ENCODE results near the gene ERGIC2. TPM values are rescaled to one million over a fixed set of nuclear protein-coding genes. Genes with fewer than 3 reads are reported as not detected.

ERGIC2 gene
- total and polyA plus RNA-seq, 10 of the 15 experiments (the other 5 are each of a cell fraction or from before 2014, with no cell fraction given) = 26.1 to 181 (median 83.9) TPM

DNA sequence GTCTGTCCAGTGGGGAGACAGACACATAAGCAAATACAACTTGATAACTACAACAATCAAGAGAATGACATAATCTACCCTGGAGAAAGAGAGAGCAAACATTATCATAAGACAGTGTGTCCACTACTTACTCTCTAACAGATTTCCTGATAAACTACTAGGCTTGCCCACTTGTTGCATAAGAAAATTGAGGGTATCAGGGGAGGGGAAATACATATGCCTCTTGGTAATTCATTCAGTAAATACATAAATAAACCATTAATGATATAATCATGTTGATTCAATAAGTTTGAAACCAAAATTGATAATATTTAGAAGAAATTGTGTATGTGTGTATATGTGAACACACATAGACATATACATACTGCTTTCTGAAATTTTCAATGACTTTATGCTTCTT, 76.6 kb downstream of the ERGIC2 start (continued):
- TF ChIP-seq, protein P1, sequence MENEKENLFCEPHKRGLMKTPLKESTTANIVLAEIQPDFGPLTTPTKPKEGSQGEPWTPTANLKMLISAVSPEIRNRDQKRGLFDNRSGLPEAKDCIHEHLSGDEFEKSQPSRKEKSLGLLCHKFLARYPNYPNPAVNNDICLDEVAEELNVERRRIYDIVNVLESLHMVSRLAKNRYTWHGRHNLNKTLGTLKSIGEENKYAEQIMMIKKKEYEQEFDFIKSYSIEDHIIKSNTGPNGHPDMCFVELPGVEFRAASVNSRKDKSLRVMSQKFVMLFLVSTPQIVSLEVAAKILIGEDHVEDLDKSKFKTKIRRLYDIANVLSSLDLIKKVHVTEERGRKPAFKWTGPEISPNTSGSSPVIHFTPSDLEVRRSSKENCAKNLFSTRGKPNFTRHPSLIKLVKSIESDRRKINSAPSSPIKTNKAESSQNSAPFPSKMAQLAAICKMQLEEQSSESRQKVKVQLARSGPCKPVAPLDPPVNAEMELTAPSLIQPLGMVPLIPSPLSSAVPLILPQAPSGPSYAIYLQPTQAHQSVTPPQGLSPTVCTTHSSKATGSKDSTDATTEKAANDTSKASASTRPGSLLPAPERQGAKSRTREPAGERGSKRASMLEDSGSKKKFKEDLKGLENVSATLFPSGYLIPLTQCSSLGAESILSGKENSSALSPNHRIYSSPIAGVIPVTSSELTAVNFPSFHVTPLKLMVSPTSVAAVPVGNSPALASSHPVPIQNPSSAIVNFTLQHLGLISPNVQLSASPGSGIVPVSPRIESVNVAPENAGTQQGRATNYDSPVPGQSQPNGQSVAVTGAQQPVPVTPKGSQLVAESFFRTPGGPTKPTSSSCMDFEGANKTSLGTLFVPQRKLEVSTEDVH (IDR thresholded peaks at IDR 0.05; ENCODE audit: low read depth, partially characterized antibody) = no peak

DNA sequence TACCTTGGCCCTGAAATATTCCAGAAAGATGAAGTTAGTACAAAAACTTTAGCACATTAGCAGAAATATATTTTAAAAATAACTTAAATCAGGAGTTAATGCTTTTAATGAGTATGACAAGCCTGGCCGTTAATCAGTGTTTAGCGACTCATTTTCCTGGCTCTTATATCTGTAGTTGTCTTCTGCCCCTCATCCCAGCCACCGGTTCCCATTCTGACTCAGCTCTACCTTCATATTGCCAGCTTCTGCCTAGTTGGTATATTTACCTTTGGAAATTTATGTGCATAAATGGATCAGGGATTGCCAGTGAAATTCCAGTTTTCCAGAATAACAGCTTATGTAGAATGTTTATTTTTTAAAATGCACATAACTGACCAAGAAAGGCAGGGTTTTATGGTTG, 79.9 kb downstream of the ERGIC2 start:
- no peaks in the 10 kb centered on the region for H3K4me1 ChIP-seq (ENCODE audit: control insufficient read depth, insufficient read depth, low read length)
- no peak overlapping the region for H3K9ac ChIP-seq (ENCODE audit: control insufficient read depth, insufficient read depth, low read length)
- ChIA-PET POLR2A (no interaction called here), RAD21 (ENCODE audit: unreplicated experiment) (no interaction called here), SMC1A (ENCODE audit: uncharacterized antibody, unreplicated experiment) (interaction anchor here (1.3 to 1.8 kb wide), 2 partner anchors 13 to 212 kb away, joined by 3 to 5 read pairs; no protein-coding TSS in a partner anchor), CTCF (interaction anchor here (1.1 to 3.0 kb wide), 2 partner anchors 16 to 229 kb away, joined by 3 to 9 read pairs; no protein-coding TSS in a partner anchor)
- DNase-seq (ENCODE audit: low read depth, low spot score) (no peak), FAIRE-seq (no peak), ATAC-seq (no peak)
- no peaks in the 10 kb centered on the region for H3K9me3 ChIP-seq (replicated peaks; ENCODE audit: control insufficient read depth, insufficient read depth, low read length)
- H3K4me2 ChIP-seq (ENCODE audit: control insufficient read depth, insufficient read depth) = no peak overlapping the region
- in situ Hi-C loops (cut with MboI) = no loop called here
- no peak overlapping the region for H3K27ac ChIP-seq (ENCODE audit: control insufficient read depth, insufficient read depth)
- no peak overlapping the region for H3K4me3 ChIP-seq
- BruUV-seq (replicated peaks) = no TSS peak
- intact Hi-C loops (cut with micrococcal nuclease; ENCODE audit: unreplicated experiment) = no loop called here
- 65% methylated on average over 3 of the region's 3 CpGs for WGBS (ENCODE audit: insufficient coverage, insufficient replicate concordance, low lambda C conversion rate, missing lambda C conversion rate)
- H3K27me3 ChIP-seq (replicated peaks in 1 of 2; ENCODE audit: control insufficient read depth in 2 of 2, insufficient read depth in 2 of 2, low read length in 1 of 2) = no peaks in the 10 kb centered on the region
- no peaks in the 10 kb centered on the region for H3K36me3 ChIP-seq (ENCODE audit: control insufficient read depth in 2 of 2, insufficient read depth in 2 of 2, low read length in 1 of 2)
- H2AFZ ChIP-seq (ENCODE audit: control insufficient read depth, low read depth, low read length) = no peak overlapping the region
- H3K79me2 ChIP-seq (ENCODE audit: control insufficient read depth, insufficient read depth, low read length) = no peaks in the 10 kb centered on the region
- H4K20me1 ChIP-seq (ENCODE audit: control insufficient read depth, insufficient read depth) = no peaks in the 10 kb centered on the region
- TF ChIP-seq STAT3 (IDR thresholded peaks at IDR 0.05; ENCODE audit: low read depth, low read length) = no peak
- TF ChIP-seq FOXK2 (IDR thresholded peaks at IDR 0.05) = no peak
- no peak for TF ChIP-seq CEBPB (IDR thresholded peaks at IDR 0.05; ENCODE audit: borderline replicate concordance in 1 of 2, low read depth in 2 of 2, low read length in 2 of 2)
- TF ChIP-seq RAD51 (IDR thresholded peaks at IDR 0.05) = no peak
- no peak for TF ChIP-seq GATAD2B (conservative IDR thresholded peaks at IDR 0.05; ENCODE audit: low read depth)
- TF ChIP-seq, protein P2, sequence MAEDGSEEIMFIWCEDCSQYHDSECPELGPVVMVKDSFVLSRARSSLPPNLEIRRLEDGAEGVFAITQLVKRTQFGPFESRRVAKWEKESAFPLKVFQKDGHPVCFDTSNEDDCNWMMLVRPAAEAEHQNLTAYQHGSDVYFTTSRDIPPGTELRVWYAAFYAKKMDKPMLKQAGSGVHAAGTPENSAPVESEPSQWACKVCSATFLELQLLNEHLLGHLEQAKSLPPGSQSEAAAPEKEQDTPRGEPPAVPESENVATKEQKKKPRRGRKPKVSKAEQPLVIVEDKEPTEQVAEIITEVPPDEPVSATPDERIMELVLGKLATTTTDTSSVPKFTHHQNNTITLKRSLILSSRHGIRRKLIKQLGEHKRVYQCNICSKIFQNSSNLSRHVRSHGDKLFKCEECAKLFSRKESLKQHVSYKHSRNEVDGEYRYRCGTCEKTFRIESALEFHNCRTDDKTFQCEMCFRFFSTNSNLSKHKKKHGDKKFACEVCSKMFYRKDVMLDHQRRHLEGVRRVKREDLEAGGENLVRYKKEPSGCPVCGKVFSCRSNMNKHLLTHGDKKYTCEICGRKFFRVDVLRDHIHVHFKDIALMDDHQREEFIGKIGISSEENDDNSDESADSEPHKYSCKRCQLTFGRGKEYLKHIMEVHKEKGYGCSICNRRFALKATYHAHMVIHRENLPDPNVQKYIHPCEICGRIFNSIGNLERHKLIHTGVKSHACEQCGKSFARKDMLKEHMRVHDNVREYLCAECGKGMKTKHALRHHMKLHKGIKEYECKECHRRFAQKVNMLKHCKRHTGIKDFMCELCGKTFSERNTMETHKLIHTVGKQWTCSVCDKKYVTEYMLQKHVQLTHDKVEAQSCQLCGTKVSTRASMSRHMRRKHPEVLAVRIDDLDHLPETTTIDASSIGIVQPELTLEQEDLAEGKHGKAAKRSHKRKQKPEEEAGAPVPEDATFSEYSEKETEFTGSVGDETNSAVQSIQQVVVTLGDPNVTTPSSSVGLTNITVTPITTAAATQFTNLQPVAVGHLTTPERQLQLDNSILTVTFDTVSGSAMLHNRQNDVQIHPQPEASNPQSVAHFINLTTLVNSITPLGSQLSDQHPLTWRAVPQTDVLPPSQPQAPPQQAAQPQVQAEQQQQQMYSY (CRISPR knock-in tag; IDR thresholded peaks at IDR 0.05) = no peak
- TF ChIP-seq, protein P3, sequence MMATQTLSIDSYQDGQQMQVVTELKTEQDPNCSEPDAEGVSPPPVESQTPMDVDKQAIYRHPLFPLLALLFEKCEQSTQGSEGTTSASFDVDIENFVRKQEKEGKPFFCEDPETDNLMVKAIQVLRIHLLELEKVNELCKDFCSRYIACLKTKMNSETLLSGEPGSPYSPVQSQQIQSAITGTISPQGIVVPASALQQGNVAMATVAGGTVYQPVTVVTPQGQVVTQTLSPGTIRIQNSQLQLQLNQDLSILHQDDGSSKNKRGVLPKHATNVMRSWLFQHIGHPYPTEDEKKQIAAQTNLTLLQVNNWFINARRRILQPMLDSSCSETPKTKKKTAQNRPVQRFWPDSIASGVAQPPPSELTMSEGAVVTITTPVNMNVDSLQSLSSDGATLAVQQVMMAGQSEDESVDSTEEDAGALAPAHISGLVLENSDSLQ (IDR thresholded peaks at IDR 0.05) = no peak
- no peak for TF ChIP-seq ZNF274 (IDR thresholded peaks at IDR 0.05; ENCODE audit: insufficient read depth, insufficient read length)
- TF ChIP-seq RAD21 (IDR thresholded peaks at IDR 0.05; ENCODE audit: insufficient read depth, low read depth, low read length) = no peak
- TF ChIP-seq BCL11A (IDR thresholded peaks at IDR 0.05; ENCODE audit: low read depth, low read length) = no peak
- TF ChIP-seq, protein P4, sequence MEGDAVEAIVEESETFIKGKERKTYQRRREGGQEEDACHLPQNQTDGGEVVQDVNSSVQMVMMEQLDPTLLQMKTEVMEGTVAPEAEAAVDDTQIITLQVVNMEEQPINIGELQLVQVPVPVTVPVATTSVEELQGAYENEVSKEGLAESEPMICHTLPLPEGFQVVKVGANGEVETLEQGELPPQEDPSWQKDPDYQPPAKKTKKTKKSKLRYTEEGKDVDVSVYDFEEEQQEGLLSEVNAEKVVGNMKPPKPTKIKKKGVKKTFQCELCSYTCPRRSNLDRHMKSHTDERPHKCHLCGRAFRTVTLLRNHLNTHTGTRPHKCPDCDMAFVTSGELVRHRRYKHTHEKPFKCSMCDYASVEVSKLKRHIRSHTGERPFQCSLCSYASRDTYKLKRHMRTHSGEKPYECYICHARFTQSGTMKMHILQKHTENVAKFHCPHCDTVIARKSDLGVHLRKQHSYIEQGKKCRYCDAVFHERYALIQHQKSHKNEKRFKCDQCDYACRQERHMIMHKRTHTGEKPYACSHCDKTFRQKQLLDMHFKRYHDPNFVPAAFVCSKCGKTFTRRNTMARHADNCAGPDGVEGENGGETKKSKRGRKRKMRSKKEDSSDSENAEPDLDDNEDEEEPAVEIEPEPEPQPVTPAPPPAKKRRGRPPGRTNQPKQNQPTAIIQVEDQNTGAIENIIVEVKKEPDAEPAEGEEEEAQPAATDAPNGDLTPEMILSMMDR (IDR thresholded peaks at IDR 0.05 in 2 of 3, conservative IDR thresholded peaks at IDR 0.05 in 1 of 3; ENCODE audit: control insufficient read depth in 2 of 3, extremely low read depth in 1 of 3, insufficient read depth in 1 of 3, low read depth in 3 of 3, low read length in 3 of 3) = no peak

All from GM12878 (cell line).